GM12874 (cell line): Measurements from ENCODE around the gene ZNF598.
A peak's percentile ranks its signal among the peaks of the same experiment; 100 is the strongest.

Experiments
- CTCF ChIP-seq: IDR thresholded peaks from 2 replicates; pipeline ENCODE4 v1.5.1; 2011; ENCODE audit warnings: low read depth, mild to moderate bottlenecking, control low read depth, low read length, moderate library complexity; ENCODE audit not compliant: insufficient read depth

ZNF598 gene

GRCh38 chr16:1959269-1960039 lies 50.2 kb downstream of the ZNF598 start, which contains the start of gene NDUFB10:
Gene NDUFB10, plus strand, starts transcription at chr16:1959538. Its CDS starts 87 bp downstream, at chr16:1959625.
- peak; percentile 89 for TF ChIP-seq CTCF

GRCh38 chr16:1958715-1959268 lies 50.8 kb downstream of the ZNF598 start:
- TF ChIP-seq CTCF, result no peak

- TF ChIP-seq CTCF, result no peak
Observed at GRCh38 chr16:1953734-1954133, 55.9 kb downstream of the ZNF598 start.

- TF ChIP-seq CTCF, result no peak
Observed at GRCh38 chr16:1950559-1950958, 59.1 kb downstream of the ZNF598 start.

GRCh38 chr16:1950047-1950446 lies 59.6 kb downstream of the ZNF598 start:
- TF ChIP-seq CTCF, result no peak

GRCh38 chr16:1949507-1949906 lies 60.1 kb downstream of the ZNF598 start:
- no peak for TF ChIP-seq CTCF
